GM21423 (cell line): Measurements from ENCODE around the gene ANO9.
"Not testable (repeated sequence)": the region's sequence is repeated elsewhere in the genome, so short reads cannot be mapped to it uniquely, and the experiment has no call there.

Experiments
- ATAC-seq: cut with Tn5 transposase; IDR thresholded peaks from one replicate; pipeline ENCODE4 v1.9.1; 2021; ENCODE audit warnings: mild to moderate bottlenecking, moderate library complexity; ENCODE audit not compliant: unreplicated experiment

ANO9 gene

DNA sequence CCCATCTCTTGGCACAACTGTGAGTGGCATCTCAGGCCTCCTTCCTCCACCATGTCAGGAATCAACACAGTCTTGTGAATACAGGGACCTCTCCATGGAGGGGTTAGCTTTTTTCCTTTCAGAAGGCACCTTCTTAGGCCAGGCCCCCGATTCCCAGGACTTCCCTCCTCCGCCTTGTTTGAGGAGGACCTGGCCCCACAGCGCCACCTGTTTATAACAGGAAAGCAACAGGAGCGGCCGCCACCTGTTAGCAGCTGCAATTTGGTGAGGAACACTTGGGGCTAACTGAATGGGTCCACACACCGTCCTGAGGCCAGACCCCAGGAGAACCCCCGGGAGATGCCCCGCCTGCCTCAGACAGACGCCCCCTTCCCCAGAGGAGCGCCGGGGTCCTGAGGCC lies 51.6 kb downstream of the ANO9 start:
- ATAC-seq = no peak

GRCh38 chr11:389369-389768 lies 52.4 kb downstream of the ANO9 start:
- not testable (repeated sequence) for ATAC-seq

GRCh38 chr11:387193-387793 lies 54.5 kb downstream of the ANO9 start:
- ATAC-seq = no peak

GRCh38 chr11:386483-386882 lies 55.3 kb downstream of the ANO9 start:
- ATAC-seq = no peak

DNA sequence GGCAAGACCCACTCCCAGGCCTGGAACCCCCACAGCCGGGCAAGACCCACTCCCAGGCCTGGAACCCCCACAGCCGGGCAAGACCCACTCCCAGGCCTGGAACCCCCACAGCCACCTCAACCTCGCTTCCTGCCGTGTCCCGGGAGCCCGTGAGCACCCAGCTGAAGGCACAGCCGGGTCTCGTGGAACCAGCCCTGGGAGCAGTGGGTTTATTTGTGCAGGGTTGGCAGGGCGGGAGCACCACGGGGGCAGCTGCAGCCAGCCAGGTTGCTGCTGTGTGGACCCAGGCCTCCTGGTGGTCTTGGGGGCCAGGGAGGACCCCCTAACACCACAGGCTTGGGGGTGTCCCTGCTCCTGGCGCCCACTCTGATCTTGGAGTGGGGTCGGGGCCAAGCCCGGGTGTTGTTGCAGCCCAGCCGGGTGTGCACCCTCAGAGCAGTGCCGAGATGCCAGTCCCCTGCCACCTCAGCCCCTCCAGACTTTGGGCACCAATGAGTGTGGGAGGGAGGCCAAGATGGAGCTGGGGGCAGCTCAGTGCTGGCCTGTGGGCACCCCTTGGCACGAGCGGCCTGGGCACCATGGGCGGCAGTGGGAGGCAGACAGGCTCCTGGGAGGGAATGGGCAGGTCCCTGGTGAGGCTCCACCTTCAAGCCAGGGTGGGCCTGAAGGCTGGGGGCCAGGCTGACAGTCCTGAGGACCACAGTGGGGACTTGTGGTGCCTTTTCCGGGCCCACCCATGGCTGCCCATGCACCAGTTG lies 56.0 kb downstream of the ANO9 start:
- ATAC-seq = no peak

- no peak for ATAC-seq
Observed at GRCh38 chr11:384511-384910, 57.3 kb downstream of the ANO9 start.

- no peak for ATAC-seq
Observed at GRCh38 chr11:383431-383830, 58.4 kb downstream of the ANO9 start.

DNA sequence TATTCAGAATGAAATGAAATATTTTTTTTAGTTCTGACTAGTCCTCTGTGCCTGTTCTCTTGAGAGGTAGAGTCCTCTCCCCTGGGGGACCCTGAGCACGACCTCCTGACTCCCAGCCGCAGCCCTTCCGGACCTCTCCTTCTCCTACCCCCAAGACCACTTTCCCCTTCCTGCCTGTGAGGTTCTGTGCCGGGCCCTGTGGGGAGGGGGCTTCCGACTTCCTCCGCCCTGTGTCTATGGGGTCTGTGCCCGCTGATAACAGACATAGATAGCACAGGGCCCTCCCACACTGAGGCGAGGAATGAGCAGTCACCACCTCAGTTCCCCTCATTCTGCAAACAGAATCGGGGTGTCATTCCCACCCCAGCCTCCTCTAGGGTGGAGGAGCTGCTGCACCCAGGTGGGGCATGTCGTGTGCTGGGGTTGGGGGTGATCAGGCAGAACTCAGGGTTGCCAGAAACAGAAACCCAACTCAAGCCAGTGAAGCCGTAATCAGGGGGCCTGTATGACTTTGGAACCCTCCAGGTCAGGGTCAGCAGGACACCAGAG lies 59.7 kb downstream of the ANO9 start:
- ATAC-seq = no peak

DNA sequence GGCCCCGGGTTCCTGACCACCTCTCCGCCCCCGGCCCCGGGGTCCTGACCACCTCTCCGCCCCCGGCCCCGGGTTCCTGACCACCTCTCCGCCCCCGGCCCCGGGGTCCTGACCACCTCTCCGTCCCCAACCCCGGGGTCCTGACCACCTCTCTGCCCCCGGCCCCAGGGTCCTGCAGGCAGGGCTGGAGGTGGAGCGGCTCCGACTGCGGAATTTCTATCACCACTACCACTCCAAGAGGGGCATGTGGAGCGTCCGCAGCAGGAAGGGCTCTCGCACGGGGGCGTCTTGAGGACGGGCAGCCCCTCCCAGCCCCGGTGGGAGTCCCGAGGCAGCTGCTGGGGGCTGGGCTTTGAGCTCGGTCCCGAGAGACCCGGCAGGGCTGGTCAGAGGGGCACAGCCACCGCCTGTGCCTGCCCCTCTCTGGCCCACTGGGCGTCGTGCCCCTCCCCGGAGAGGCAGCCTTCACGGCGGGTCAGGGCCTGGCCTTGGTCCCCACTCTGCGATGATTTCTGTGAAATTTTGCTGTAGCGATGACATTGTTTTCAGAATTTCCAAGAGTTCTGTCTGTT lies 60.2 kb downstream of the ANO9 start:
- no peak for ATAC-seq

DNA sequence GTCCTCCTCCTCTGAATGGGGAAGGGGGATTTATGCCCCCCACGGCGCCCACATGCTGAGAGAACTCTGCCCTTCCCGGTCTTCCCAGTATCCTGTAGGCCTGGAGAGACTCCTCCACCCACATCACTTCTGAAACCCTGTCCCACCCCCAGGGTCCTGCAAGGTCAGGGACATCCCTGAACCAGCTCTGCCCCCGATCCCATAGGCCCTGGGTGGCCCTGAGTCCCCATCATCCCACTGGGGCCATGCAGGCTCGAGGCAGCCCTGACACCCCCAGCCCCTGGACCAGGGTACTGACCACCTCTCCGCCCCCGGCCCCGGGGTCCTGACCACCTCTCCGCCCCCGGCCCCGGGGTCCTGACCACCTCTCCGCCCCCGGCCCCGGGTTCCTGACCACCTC lies 60.8 kb downstream of the ANO9 start:
- ATAC-seq = no peak

GRCh38 chr11:380491-380890 lies 61.3 kb downstream of the ANO9 start:
- ATAC-seq = no peak

GRCh38 chr11:380095-380480 lies 61.7 kb downstream of the ANO9 start:
- ATAC-seq = no peak

- no peak for ATAC-seq
Observed at GRCh38 chr11:379205-380094, 62.4 kb downstream of the ANO9 start.

GRCh38 chr11:377883-378500 lies 63.8 kb downstream of the ANO9 start:
- no peak for ATAC-seq

- no peak for ATAC-seq
Observed at GRCh38 chr11:377174-377865, 64.5 kb downstream of the ANO9 start.

DNA sequence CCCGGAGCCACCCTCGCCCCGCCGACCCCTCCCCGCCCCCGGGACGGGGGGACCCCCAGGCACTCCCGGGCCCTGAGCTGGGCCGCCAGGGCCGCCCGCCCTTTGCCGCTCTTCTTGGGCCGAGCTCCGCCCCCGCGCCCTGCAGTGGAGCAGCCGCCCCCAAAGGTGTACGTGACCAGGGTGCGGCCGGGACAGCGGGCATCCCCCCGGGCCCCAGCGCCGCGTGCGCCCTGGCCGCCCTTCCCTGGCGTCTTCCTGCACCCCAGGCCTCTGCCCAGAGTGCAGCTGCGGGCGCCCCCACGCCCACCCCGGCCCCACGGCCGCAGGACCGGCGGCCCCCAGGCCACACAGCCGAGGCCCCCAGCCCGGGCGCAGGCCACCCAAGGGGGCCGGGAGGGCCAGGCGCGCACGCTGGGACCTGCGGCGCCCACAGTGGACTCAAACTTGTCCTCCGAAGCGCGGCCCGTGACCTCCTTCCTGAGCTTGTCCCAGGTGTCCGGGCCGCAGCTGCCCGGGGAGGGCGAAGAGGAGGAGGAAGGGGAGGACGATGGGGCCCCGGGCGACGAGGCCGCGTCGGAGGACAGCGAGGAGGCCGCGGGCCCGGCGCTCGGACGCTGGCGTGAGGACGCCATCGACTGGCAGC lies 65.2 kb downstream of the ANO9 start:
- no peak for ATAC-seq

DNA sequence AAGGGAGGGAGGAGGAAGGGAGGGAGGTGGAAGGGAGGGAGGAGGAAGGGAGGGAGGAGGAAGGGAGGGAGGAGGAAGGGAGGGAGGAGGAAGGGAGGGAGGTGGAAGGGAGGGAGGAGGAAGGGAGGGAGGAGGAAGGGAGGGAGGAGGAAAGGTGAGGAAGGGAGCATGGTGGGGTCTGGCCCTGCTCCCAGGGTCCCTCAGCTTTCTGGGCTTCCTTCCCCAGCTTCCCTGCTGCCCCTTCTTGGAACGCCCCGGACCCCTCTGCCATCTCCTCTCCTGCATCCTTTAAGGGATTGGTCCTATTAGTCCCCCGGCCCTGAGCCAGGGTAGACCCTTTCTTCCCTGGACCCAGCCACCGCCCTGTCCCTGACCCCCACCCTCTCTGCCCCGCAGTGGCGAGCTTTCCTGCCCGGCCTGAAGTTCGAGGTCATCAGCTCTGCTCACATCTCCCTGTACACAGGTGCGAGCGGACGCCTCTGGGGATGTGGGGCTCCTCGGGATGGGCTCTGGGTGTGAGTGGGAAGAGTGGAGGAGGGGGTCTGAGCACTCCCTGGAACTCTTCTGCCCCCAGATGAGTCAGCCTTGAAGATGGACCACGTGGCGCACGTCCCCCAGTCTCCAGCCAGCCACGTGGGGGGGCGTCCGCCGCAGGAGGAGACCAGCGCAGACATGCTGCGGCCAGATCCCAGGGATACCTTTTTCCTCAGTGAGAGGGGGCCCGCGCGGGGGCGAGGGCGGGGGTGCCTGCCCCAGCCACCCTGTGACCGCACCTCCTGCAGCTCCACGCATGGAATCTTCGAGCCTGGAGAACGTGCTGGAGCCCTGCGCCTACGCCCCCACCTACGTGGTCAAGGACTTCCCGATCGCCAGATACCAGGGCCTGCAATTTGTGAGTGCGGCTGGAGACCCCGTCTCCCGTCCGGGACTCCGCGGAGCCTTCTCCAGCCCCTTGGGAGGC lies 66.5 kb downstream of the ANO9 start:
- no peak for ATAC-seq

GRCh38 chr11:373716-374551 lies 67.9 kb downstream of the ANO9 start:
- ATAC-seq = no peak
